Skeletal muscle satellite cell (primary cell): ENCODE measurements around the gene BTF3.
"Not testable (repeated sequence)": the region's sequence is repeated elsewhere in the genome, so short reads cannot be mapped to it uniquely, and the experiment has no call there.

Source experiments
- H3K27me3 ChIP-seq: 2 replicates; pipeline ENCODE4 v1.7.0; 2013; ENCODE audit warnings: low read length; ENCODE audit not compliant: control insufficient read depth, insufficient read depth
- H3K36me3 ChIP-seq: 2 replicates; pipeline ENCODE4 v1.7.0; 2013; ENCODE audit warnings: mild to moderate bottlenecking, control low read depth, low read length; ENCODE audit not compliant: insufficient read depth
- H3K4me1 ChIP-seq: 2 replicates; pipeline ENCODE4 v1.7.0; 2013; ENCODE audit warnings: low read length; ENCODE audit not compliant: control insufficient read depth, insufficient read depth
- H3K4me2 ChIP-seq: 2 replicates; pipeline ENCODE4 v1.7.0; 2013; ENCODE audit warnings: mild to moderate bottlenecking, low read length
- H3K4me3 ChIP-seq: 2 replicates; pipeline ENCODE4 v1.7.0; 2013; ENCODE audit warnings: low read length
- H3K9ac ChIP-seq: 2 replicates; pipeline ENCODE4 v1.7.0; 2013; ENCODE audit warnings: mild to moderate bottlenecking, low read depth, low read length, moderate library complexity
- H3K9me3 ChIP-seq: replicated peaks from 2 replicates; pipeline ENCODE4 v1.7.0; 2013; ENCODE audit warnings: mild to moderate bottlenecking, control low read depth, low read length

Gene BTF3

DNA sequence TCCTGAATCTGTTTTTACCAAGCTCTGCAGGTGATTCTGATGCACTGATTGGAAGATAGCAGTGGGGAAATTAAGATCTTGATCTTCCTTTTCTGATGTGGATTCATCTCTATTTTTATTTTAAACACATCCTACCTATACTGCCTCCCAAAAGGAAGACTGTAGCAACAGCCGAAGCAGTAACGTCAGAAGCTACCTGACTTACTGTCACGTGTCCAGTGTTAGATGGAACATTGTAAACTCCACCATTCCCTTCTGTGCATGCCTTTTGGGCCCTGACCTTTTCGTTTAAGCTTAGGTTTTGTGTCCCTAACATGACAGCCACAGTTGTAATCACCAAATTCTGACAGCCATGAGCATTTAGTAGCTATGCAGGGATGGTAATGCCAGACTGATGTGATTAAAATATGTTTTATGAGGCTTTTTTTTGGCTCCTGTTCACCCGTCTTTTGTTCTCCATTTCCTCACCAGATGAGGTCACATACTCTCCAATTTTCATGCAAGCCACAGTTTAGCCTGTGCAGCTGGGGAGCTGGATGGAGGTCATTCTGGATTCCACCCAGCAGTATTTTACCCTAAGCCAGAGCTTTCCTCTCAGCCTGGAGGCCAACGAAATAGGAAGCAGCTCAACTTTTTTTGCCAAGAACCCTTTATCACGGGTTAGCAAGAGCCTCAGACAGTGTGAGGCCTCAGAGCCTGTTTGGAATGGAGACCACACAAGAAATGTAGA lies 34.1 kb upstream of the BTF3 start:
- Histone ChIP-seq H3K9me3 (no peaks in the 10 kb centered on the region), H3K36me3 (no peaks in the 10 kb centered on the region), H3K4me2 (no peak overlapping the region), H3K4me3 (no peak overlapping the region), H3K9ac (no peak overlapping the region), H3K4me1 (no peaks in the 10 kb centered on the region), H3K27me3 (peaks cover 21% of the 10 kb centered on the region)

DNA sequence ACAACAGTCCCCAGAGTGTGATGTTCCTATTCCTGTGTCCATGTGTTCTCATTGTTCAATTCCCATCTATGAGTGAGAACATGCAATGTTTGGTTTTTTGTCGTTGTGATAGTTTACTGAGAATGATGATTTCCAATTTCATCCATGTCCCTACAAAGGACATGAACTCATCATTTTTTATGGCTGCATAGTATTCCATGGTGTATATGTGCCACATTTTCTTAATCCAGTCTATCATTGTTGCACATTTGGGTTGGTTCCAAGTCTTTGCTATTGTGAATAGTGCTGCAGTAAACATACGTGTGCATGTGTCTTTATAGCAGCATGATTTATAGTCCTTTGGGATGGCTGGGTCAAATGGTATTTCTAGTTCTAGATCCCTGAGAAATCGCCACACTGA lies 29.6 kb upstream of the BTF3 start:
- not testable (repeated sequence) for H3K9me3 ChIP-seq, H3K9ac ChIP-seq, H3K4me3 ChIP-seq, H3K36me3 ChIP-seq, H3K4me2 ChIP-seq, H3K4me1 ChIP-seq
- peaks cover 23% of the 10 kb centered on the region for H3K27me3 ChIP-seq

DNA sequence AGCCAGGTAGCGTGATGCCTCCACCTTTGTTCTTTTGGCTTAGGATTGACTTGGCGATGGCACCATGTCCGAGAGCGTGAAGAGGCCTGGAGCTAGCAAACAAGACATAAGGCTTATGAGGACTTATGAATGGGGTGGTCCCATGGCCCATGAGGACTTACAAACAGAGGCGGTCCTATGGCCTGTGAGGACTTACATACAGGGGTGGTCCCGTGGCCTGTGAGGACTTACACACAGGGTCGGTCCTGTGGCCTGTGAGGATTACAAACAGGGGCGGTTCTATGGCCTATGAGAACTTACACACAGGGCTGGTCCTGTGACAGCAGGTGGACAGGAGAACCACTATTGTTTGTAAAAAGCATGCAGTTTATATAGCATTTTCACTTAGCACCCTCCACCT lies 28.4 kb upstream of the BTF3 start:
- Histone ChIP-seq H3K4me1 (no peaks in the 10 kb centered on the region), H3K9me3 (no peaks in the 10 kb centered on the region), H3K9ac (no peak overlapping the region)

DNA sequence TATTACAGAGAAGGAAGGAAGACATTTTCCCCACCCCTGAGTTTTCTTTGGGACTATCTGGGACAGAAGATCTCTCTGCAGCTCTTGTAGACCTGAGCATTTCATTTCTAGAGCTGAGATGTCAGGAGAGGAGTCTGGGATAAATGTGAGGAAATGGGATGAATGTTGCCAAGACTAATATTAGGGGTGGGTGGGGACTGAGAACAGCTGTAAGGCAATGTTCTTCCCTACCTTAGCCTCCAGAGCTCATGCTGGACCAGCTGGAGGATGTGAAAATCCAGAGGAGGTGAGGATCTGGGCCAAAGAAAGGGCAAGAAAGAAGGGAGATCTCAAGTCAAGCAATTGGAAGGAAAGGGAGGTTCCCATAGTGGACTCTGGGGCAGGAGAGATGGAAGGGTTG lies 26.6 kb upstream of the BTF3 start:
- Histone ChIP-seq H3K4me3 (no peak overlapping the region), H3K4me1 (no peaks in the 10 kb centered on the region), H3K36me3 (no peaks in the 10 kb centered on the region), H3K27me3 (peaks cover 2% of the 10 kb centered on the region), H3K9ac (no peak overlapping the region), H3K4me2 (no peak overlapping the region), H3K9me3 (no peaks in the 10 kb centered on the region)

More for the DNA sequence above, 28.4 kb upstream of the BTF3 start:
- Histone ChIP-seq H3K4me3 (no peak overlapping the region), H3K36me3 (no peaks in the 10 kb centered on the region), H3K27me3 (peaks cover 16% of the 10 kb centered on the region), H3K4me2 (no peak overlapping the region)

DNA sequence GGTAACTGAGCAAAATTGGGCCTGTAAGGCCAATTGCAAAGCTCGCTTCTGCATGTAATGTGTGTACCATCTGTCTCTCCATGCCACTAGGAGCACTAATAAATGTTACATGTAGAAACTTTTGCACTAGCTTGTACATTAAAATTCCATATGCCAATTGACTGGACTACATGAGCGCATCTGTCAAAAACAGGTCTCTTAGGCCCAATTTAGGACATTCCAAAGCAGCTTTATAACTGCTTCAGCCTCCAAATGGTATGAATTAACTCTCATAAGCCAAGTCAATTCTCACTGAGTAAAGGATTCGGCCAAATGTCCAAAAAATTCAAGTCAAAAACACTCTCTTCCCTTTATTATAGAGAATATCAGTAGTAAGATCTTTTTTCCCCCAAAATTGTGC lies 26.1 kb upstream of the BTF3 start:
- no peaks in the 10 kb centered on the region for H3K9me3 ChIP-seq
- H3K4me1 ChIP-seq, result no peaks in the 10 kb centered on the region

DNA sequence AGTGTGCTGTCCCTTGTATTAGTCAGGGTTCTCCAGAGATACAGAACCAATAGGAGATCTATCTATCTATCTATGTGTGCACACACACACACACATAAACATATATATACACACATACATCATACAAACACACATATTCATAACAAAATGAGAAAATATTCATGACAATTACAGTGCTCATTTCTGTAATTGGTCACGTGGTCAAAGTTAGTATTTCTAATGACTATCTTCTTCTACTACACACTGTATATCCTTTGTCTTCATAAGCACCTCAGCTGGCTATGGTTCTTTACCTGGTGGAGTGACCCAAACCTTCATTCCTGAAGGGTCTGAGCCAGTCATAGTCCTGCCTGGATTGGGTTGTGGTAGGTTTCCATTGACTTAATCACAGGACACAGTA lies 17.7 kb upstream of the BTF3 start:
- H3K9ac ChIP-seq, result no peak overlapping the region
- no peaks in the 10 kb centered on the region for H3K4me1 ChIP-seq
- no peaks in the 10 kb centered on the region for H3K9me3 ChIP-seq
- H3K36me3 ChIP-seq, result no peaks in the 10 kb centered on the region
- peaks cover 24% of the 10 kb centered on the region for H3K27me3 ChIP-seq
- no peak overlapping the region for H3K4me2 ChIP-seq
- H3K4me3 ChIP-seq, result no peak overlapping the region

More for the DNA sequence above, 26.1 kb upstream of the BTF3 start:
- Histone ChIP-seq H3K4me2 (no peak overlapping the region), H3K9ac (no peak overlapping the region), H3K4me3 (no peak overlapping the region), H3K27me3 (peaks cover 2% of the 10 kb centered on the region), H3K36me3 (no peaks in the 10 kb centered on the region)

DNA sequence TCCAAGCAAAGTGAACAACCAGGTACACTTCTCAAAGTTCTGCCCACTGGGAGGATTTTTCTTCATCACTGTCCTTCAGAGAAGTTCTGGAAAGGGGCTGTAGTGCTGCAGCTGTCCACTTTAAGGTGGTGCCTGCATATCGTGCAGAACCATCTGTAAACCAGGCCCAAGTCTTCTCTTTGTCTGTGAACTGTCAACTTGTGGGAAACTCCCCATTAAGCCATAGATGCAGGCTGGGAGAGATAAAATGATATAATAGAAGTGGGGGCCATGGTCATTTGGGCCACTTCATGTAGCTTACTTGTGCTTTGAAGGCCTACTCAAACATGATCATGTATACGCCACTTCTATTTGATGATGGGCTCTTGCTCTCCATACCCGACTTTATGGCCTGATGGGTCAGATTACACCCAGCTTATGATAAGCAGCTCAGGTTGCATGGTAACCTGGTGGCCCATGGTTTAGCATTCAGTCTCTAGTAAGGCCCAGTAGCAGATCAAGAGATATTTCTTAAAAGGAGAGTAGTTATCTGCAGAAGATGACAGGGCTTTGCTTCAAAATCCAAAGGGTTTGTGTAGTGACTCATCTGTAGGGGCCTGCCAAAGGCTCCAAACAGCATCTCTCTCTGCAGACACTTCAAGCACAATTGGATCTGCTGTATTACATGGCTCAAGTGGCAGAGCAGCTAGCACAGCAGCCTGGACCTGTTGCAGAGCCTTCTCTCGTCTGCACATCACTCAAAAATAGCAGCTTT lies 15.7 kb upstream of the BTF3 start:
- Histone ChIP-seq H3K4me2 (no peak overlapping the region), H3K9me3 (no peaks in the 10 kb centered on the region), H3K27me3 (peaks cover 33% of the 10 kb centered on the region), H3K4me3 (no peak overlapping the region), H3K36me3 (no peaks in the 10 kb centered on the region), H3K4me1 (no peaks in the 10 kb centered on the region), H3K9ac (no peak overlapping the region)

DNA sequence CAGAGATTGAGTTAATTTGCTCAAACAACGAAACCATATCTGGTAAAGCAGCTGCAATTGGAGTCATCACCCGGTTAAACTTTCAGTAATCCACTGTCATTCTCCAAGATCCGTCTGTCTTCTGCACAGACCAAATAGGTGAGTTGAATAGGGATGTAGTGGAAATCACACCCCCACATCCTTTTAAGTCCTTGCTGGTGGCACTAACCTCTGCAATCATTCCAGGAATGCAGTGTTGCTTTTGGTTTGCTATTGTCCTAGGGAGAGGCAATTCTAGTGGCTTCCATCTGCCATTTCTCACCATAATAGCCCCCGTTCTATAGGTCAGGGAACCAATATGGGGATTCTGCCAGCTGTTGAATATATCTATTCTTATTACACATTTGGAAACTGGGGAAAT lies 14.6 kb upstream of the BTF3 start:
- Histone ChIP-seq H3K9ac (no peak overlapping the region), H3K4me3 (no peak overlapping the region), H3K9me3 (no peaks in the 10 kb centered on the region), H3K4me2 (no peak overlapping the region), H3K4me1 (no peaks in the 10 kb centered on the region), H3K36me3 (no peaks in the 10 kb centered on the region), H3K27me3 (peaks cover 34% of the 10 kb centered on the region)

DNA sequence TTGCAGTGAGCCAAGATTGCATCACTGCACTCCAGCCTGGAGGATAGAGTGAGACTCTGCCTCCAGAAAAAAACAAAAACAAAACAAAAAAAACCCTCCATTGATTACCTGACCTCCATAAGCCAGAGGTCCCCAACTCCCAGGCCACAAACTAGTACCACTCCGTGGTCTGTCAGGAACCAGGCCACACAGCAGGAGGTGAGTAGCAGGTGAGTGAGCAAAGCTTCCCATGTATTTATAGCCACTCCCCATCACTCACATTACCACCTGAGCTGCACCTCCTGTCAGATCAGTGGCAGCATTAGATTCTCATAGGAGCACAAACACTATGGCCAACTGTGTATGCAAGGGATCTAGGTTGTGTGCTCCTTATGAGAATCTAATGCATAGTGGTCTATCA lies 13.7 kb upstream of the BTF3 start:
- no peaks in the 10 kb centered on the region for H3K36me3 ChIP-seq
- no peak overlapping the region for H3K9ac ChIP-seq
- no peaks in the 10 kb centered on the region for H3K9me3 ChIP-seq
- H3K4me3 ChIP-seq, result no peak overlapping the region
- H3K27me3 ChIP-seq, result peaks cover 32% of the 10 kb centered on the region
- H3K4me2 ChIP-seq, result no peak overlapping the region
- no peaks in the 10 kb centered on the region for H3K4me1 ChIP-seq

DNA sequence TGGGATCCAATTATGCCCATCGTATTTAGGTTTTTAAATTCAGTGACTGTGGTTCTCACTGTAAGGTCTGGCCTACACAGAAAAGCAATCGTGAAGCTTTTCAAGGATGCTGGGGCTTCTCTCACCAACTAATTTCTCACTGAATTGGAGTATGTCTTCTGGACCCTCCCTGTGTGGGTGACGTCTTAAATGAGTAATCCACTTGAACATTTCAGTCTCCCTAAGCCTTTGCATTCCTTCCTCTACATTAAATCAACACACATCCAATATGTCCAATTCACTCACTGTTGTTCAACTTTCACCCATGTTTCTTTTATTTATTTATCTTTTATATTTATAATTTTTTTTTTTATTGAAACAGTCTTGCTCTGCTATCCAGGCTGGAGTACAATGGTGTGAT lies 12.5 kb upstream of the BTF3 start:
- Histone ChIP-seq H3K4me1 (no peaks in the 10 kb centered on the region), H3K36me3 (no peaks in the 10 kb centered on the region), H3K9ac (no peak overlapping the region), H3K27me3 (peaks cover 25% of the 10 kb centered on the region), H3K4me3 (no peak overlapping the region), H3K9me3 (no peaks in the 10 kb centered on the region), H3K4me2 (no peak overlapping the region)

DNA sequence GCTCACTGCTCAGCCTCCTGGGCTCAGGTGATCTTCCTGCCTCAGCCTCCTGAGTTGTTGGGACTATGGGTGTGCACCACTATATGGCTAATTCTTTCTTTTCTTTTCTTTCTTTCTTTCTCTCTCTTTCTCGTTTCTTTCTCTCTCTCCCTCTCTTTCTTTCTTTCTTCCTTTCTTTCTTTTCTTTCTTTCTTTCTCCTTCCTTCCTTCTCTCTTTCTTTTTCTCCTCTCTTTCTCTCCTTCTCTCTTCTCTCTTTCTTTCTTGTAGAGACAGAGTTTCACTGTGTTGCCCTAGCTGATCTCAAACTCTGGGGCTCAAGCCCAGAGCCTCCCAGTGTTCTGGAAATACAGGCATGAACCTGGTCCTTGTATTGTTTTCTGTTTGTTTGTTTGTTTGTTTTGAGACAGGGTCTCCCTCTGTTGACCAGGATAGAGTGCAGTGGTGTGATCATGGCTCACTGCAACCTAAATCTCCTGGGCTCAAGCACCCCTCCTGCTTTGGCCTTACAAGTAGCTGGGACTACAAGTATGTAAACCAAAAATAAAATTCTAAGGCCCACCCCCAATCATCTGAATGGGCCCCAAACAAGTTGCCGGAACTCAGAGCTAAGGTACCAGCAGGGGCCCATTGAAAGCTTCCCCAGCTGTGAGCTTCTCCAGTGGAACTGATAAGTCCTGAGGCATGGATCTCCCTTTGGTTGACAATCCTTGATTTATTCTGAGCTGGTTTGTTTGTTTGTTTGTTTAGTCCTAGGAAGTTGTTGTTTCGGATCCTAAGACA lies 11.9 kb upstream of the BTF3 start:
- Histone ChIP-seq H3K27me3 (peaks cover 22% of the 10 kb centered on the region), H3K36me3 (no peaks in the 10 kb centered on the region), H3K9ac (no peak overlapping the region), H3K4me3 (no peak overlapping the region), H3K4me1 (no peaks in the 10 kb centered on the region), H3K4me2 (no peak overlapping the region), H3K9me3 (no peaks in the 10 kb centered on the region)
